ENCODE results near the gene SELENON. TPM values are rescaled to one million over a fixed set of nuclear protein-coding genes. Genes with fewer than 3 reads are reported as not detected.

The SELENON gene
- total and polyA plus RNA-seq, 2 donors from 2014 or later = 69.3 to 116 TPM

- H3K4me3 ChIP-seq (ENCODE audit: low read length in 3 of 3) = no peak overlapping the region
- no peaks in the 10 kb centered on the region for H3K9me3 ChIP-seq (ENCODE audit: control insufficient read depth in 2 of 3, insufficient read depth in 1 of 3, low read length in 3 of 3)
- DNase-seq = no peak
- no peaks in the 10 kb centered on the region for H3K27me3 ChIP-seq (ENCODE audit: control insufficient read depth, insufficient read depth, low read length)
- no peak overlapping the region for H3K27ac ChIP-seq (ENCODE audit: low read depth in 2 of 2, low read length in 2 of 2)
- peaks cover 0 to 18% (median 6%) of the 10 kb centered on the region in 3 donors for H3K4me1 ChIP-seq (ENCODE audit: control insufficient read depth in 2 of 3, insufficient read depth in 2 of 3, low read depth in 1 of 3, low read length in 3 of 3)
- no peaks in the 10 kb centered on the region for H3K36me3 ChIP-seq (ENCODE audit: control insufficient read depth in 2 of 3, insufficient read depth in 3 of 3, low read length in 3 of 3)
- no peak for TF ChIP-seq CTCF (IDR thresholded peaks at IDR 0.05; ENCODE audit: borderline replicate concordance, extremely low read depth, insufficient read depth)
- no peak overlapping the region for H3K9ac ChIP-seq (ENCODE audit: low read length in 3 of 3)
- no peak for FAIRE-seq
- intact Hi-C loops (cut with DNase I) = loop anchor here (10.0 kb wide), 1 partner anchor 179 kb away; the partner anchor contains the start of gene MAN1C1
These were observed 6.3 kb upstream of the SELENON start for GRCh38 chr1:25793585-25794170.

GRCh38 chr1:25794325-25794724 is 5.7 kb upstream of the SELENON start:
- no peaks in the 10 kb centered on the region for H3K9me3 ChIP-seq (ENCODE audit: control insufficient read depth in 2 of 3, insufficient read depth in 1 of 3, low read length in 3 of 3)
- H3K36me3 ChIP-seq (ENCODE audit: control insufficient read depth in 2 of 3, insufficient read depth in 3 of 3, low read length in 3 of 3) = no peaks in the 10 kb centered on the region
- intact Hi-C loops (cut with DNase I) = loop anchor here (10.0 kb wide), 1 partner anchor 180 kb away; the partner anchor contains the start of gene MAN1C1
- no peak overlapping the region for H3K9ac ChIP-seq (ENCODE audit: low read length in 3 of 3)
- H3K4me3 ChIP-seq (ENCODE audit: low read length in 3 of 3) = no peak overlapping the region
- no peak for TF ChIP-seq CTCF (IDR thresholded peaks at IDR 0.05; ENCODE audit: borderline replicate concordance, extremely low read depth, insufficient read depth)
- H3K4me1 ChIP-seq (ENCODE audit: control insufficient read depth in 2 of 3, insufficient read depth in 2 of 3, low read depth in 1 of 3, low read length in 3 of 3) = peaks cover 0 to 19% (median 6%) of the 10 kb centered on the region in 3 donors
- H3K27ac ChIP-seq (ENCODE audit: low read depth in 2 of 2, low read length in 2 of 2) = peak overlapping the region in 1 of 2 donors; percentile 6
- H3K27me3 ChIP-seq (ENCODE audit: control insufficient read depth, insufficient read depth, low read length) = no peaks in the 10 kb centered on the region
- DNase-seq = no peak
- no peak for FAIRE-seq

GRCh38 chr1:25795211-25795610 is 4.8 kb upstream of the SELENON start:
- H3K4me1 ChIP-seq (ENCODE audit: control insufficient read depth in 2 of 3, insufficient read depth in 2 of 3, low read depth in 1 of 3, low read length in 3 of 3) = peaks cover 0 to 23% (median 6%) of the 10 kb centered on the region in 3 donors
- no peak overlapping the region for H3K27ac ChIP-seq (ENCODE audit: low read depth in 2 of 2, low read length in 2 of 2)
- no peaks in the 10 kb centered on the region for H3K27me3 ChIP-seq (ENCODE audit: control insufficient read depth, insufficient read depth, low read length)
- no peak for FAIRE-seq
- no peak overlapping the region for H3K9ac ChIP-seq (ENCODE audit: low read length in 3 of 3)
- H3K9me3 ChIP-seq (ENCODE audit: control insufficient read depth in 2 of 3, insufficient read depth in 1 of 3, low read length in 3 of 3) = no peaks in the 10 kb centered on the region
- no peak overlapping the region for H3K4me3 ChIP-seq (ENCODE audit: low read length in 3 of 3)
- intact Hi-C loops (cut with DNase I) = loop anchor here (10.0 kb wide), 1 partner anchor 180 kb away; the partner anchor contains the start of gene MAN1C1
- DNase-seq = no peak
- no peak for TF ChIP-seq CTCF (IDR thresholded peaks at IDR 0.05; ENCODE audit: borderline replicate concordance, extremely low read depth, insufficient read depth)
- H3K36me3 ChIP-seq (ENCODE audit: control insufficient read depth in 2 of 3, insufficient read depth in 3 of 3, low read length in 3 of 3) = no peaks in the 10 kb centered on the region

Data from kidney (tissue), 14 donors.